HG03066 (cell line): ENCODE data around the gene GDPD1.
A peak's percentile ranks its signal among the peaks of the same experiment; 100 is the strongest.
"Not testable (repeated sequence)": the region's sequence is repeated elsewhere in the genome, so short reads cannot be mapped to it uniquely, and the experiment has no call there.

ENCODE experiments used
- ATAC-seq: cut with Tn5 transposase; IDR thresholded peaks from one replicate; pipeline ENCODE4 v1.9.1; 2021; ENCODE audit warnings: low read depth; ENCODE audit not compliant: unreplicated experiment

Gene GDPD1

DNA sequence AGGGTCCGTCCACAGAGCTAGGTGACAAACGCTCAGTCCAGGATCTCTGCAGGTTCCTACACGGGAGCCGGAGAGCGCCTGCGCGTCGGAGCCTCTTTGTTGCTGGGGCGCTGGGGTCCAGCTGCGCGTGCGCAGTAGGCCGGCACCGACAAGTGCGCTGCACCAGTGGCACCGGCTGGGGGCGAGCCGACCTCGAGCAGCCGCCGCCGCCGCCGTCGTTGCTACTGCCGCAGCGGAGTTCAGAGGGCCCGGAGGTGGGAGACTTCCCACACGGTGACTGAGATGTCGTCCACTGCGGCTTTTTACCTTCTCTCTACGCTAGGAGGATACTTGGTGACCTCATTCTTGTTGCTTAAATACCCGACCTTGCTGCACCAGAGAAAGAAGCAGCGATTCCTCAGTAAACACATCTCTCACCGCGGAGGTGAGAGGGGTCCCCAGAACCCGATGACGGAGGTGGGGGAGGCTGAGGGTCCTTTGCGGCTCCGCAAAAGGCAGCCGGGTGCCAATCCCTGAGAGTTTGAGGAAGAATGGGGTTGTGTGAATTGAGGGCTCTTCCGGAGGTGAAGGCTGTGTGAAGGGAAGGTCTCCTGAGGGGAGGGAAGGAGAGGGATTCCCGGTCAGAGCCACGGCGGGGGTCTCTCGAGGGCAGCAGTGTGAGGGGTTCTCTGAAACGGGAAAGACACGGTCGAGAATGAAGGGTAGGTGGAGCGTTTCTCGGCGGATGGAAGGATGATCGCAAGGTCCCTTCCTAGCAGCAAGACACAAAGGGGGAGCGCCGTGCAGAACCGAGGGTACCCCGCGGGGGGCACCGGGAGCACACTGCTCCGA lies at the start of gene GDPD1:
TSS of gene GDPD1 (plus strand) at position 184 of the 831 bp plus-strand sequence. CDS start at position 283, 99 bp downstream.
- peak; percentile 92 for ATAC-seq

DNA sequence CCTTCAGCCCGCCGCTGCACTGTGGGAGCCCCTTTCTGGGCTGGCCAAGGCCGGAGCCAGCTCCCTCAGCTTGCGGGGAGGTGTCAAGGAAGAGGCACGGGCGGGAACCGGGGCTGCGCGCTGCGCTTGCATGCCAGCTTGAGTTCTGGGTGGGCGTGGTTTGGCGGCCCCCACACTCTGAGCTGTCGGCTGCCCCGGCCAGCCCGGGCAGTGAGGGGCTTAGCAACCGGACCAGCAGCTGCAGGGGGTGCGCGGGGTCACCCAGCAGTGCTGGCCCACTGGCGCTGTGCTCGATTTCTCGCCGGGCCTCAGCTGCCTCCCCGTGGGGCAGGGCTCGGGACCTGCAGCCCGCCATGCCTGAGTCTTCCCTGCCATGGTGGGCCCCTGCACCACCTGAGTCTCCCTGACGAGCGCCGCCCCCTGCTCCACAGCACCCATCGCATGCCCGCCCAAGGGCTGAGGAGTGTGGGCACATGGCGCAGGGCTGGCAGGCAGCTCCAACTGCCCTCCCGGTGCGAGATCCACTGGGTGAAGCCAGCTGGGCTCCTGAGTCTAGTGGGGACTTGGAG lies 47.8 kb upstream of the GDPD1 start:
- no peak for ATAC-seq

DNA sequence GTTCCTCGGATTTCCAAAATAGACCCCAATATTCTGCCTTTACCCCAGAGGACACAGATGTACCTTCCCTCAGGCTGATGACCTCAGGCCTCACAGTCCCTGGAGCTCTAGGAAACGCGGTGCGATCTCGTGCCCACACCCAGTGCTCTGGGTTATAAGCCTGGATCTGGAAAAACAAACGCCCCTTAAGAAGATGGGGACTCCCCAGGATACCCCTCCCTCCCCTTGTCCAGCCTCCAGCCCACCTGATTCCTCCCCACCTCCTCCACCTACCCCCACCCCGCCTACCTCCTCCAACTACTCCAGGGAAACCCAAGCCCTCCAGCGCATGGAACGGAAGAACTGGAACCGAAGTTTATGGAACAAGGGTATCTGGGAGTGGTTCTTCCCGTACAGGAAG lies 45.6 kb upstream of the GDPD1 start:
- no peak for ATAC-seq

- ATAC-seq, result no peak
Observed at GRCh38 chr17:59175076-59175475, 45.2 kb upstream of the GDPD1 start.

DNA sequence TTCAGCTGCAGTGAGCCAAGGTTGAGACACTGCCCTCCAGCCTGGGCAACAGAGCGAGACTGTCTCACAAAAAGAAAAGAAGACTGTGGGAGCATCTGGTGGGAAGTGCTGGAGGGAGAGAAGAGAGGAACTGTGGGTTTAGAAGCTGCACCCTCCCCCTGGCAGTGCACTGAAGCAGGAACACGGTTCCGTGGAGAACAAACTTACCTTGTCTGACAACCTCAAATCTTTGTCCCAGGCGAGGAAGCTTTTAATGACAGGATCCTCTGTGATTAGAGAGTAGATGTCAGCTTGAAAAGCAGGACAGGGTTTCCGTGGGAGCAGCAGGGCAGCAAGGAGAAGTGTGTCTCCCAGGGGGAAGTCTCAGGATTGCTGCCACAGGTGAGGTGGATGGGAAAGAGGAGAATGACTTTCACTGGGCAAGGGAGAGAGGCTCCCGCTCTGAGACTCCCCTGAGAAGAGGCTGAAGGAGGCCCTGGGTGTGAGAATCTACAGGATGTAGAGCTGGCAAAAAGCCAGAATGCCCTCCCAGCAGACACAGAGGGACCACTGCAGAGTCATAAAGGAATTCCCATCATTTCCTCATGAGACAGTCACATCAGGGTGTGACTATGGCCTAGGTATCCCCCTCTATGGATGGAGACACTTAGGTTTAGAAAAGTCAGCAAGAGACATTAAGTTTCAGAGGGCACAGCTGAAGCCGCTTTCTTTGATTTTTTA lies 41.9 kb upstream of the GDPD1 start:
- no peak for ATAC-seq

DNA sequence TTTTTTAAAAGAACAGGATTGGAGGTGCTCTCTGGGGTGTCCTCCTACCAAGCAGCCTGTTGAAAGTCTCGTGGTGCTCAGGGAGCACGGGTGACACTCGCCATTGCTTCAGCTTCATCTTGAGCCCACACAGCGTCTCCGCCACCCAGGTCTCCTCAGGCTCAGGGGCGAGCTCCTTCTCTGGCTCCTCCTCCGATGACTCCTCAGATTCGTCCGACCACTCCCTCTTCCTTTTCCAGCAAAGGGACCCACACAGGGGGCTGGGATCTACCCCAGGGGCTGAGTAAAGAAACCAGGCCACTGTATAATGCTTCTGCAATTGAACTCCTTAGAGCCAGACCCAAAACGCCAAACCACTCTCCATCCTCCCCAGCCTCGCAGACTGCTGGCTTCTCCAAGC lies 40.7 kb upstream of the GDPD1 start:
- ATAC-seq, result not testable (repeated sequence)

- no peak for ATAC-seq
Observed at GRCh38 chr17:59180626-59181025, 39.7 kb upstream of the GDPD1 start.

DNA sequence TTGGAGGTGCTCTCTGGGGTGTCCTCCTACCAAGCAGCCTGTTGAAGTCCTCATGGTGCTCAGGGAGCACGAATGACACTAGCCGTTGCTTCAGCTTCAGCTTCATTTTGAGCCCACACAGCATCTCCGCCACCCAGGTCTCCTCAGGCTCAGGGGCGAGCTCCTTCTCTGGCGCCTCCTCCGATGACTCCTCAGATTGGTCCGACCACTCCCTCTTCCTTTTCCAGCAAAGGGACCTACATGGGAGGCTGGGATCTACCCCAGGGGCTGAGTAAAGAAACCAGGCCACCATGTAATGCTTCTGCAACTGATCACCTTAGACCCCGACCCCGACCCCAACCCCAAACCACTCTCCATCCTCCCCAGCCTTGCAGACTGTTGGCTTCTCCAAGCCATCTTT lies 38.8 kb upstream of the GDPD1 start:
- ATAC-seq, result no peak

DNA sequence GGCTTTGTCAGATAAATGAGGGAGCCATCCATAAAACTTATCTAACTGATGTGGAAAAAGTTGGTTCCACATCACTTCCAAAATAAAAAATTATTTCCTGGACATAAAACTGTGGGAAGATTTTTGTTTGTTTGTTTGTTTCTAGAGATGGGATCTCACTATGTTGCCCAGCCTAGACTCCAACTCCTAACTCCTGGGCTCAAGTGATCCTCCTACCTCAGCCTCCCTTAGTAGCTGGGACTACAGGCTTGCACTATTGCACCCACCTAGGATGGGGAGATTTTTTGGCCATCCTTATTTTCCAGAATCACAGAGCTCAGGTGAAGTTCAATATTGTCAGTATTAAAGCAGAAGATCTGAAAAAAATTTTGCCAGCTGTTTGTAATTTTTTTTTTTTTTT lies 34.3 kb upstream of the GDPD1 start:
- no peak for ATAC-seq

- no peak for ATAC-seq
Observed at GRCh38 chr17:59186850-59187249, 33.5 kb upstream of the GDPD1 start.

- no peak for ATAC-seq
Observed at GRCh38 chr17:59190806-59191205, 29.5 kb upstream of the GDPD1 start.

DNA sequence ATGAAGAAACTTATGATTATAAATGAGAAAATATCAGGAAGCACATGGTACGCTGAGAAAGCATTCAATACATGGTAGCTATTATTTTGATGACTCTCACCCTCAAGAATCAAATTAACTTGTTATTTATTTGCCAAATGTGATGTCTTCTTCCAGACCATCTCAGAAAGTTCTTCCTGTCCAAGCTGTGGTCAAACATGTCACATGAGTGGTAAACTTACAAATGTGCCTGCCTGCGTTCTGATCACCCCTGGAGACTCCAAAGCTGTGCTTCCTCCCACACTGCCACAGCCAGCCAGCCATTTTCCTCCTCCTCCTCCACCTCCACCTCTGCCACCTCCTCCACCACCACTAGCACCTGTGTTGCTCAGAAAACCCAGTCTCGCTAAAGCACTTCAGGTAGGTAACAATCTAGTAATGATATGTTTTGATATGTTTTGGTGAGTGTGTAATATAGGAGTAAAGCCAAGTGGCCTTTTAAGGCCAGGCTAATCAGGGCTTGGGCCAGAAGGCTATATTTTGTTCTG lies 26.9 kb upstream of the GDPD1 start:
- ATAC-seq, result no peak

DNA sequence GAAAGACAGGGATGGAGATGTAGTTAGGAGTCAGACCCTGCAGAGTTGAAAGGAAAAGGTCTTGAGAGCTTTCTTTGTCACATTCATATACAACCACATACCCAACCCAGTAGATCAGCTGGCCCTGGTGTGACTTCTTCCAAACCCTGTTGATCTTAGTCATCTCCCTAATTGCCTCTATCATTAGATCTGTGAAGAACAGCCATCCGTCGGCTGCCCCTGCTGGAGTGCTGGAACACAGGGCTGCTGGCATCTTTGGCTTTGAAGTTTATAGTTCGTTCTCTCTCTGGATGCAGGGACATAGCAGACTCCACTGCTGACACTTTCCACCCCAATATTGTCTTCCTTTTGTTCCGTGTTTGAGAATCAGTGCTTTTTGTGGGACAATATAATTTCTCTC lies 20.9 kb upstream of the GDPD1 start:
- ATAC-seq, result no peak

DNA sequence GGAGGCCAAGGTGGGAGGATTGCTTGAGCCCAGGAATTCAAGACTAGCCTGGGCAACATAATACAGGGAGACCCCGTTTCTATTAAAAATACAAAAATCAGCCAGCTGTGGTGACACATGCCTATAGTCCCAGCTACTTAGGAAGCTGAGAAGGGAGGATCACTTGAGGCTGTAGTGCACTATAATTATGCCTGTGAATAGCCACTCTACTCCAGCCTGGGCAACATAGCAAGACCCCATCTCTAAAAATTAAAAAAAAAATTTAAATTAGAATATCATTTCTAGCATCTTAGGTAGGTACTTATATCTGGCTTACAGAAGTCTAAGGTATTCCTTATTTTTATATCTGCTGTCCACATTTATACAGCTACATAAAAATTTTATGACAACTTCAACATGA lies 18.0 kb upstream of the GDPD1 start:
- no peak for ATAC-seq

DNA sequence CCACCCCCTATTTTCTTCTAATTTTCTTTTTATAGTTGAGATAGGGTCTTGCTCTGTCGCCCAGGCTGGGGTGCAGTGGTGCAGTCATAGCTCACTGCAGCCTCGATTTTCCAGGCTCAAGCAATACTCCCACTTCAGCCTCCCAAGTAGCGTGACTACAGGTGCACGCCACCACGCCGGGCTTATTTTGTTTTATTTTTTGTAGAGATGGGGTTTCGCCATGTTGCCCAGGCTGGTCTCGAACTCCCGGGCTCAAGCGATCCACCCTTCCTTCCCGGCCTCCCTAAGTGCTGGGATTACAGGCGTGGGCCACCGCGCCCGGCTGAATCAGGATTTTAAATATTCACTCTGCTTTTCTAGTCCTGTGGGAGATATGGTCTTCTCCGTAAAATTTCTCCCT lies 941 bp upstream of the GDPD1 start:
- no peak for ATAC-seq

GRCh38 chr17:59219992-59220327 lies 351 bp upstream of the GDPD1 start:
- no peak for ATAC-seq

DNA sequence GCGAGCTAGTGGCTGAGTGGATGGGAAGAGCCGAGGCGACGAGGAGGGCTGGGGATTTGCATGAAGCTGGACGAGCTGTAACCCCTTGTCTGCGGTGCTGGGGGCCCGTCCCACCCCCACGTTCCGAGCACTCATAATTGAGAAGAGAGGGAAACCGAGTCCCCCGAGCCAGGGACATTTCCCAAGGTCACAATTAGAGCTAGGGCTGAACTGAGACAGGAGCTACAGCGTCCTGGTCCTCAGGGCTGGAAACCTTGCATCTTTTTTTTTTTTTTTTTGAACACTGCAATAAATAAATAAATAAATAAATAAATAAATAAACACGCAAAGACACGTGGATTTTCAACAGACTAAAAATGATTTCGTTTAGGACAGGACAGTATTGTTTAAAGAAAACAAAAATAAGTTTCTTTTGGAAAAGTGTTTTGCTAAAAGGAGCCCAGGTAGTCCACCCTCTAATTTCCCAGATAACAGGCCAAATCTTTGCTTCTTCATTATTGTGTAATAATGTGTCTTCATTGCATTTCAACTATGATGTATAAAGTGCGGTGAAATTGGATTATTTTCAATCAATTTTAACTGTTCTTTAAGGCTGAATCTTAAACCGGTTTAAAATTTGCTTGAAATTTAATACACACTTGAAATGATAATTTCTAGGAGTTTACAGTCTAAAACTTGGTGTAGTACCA lies 992 bp downstream of the GDPD1 start:
- peak; percentile 14 for ATAC-seq

- no peak for ATAC-seq
Observed at GRCh38 chr17:59223813-59224212, 3.5 kb downstream of the GDPD1 start.

GRCh38 chr17:59228588-59228987 lies 8.3 kb downstream of the GDPD1 start:
- not testable (repeated sequence) for ATAC-seq

DNA sequence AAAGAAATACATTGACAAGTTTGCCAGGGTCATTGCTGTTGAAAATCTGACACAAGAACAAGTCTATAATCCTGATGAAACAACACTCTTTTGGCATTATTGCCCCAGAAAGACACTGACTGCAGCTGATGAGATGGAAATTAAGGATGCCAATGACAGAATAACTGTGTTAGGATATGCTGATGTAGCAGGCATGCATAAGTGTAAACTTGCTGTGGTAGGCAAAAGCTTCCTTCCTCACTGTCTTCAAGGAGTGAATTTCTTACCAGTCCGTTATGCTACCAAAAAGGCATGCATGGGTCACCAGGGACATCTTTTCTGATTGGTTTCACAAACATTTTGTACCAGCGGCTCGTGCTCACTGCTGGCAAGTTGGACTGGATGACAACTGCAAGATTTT lies 10.5 kb downstream of the GDPD1 start:
- no peak for ATAC-seq

DNA sequence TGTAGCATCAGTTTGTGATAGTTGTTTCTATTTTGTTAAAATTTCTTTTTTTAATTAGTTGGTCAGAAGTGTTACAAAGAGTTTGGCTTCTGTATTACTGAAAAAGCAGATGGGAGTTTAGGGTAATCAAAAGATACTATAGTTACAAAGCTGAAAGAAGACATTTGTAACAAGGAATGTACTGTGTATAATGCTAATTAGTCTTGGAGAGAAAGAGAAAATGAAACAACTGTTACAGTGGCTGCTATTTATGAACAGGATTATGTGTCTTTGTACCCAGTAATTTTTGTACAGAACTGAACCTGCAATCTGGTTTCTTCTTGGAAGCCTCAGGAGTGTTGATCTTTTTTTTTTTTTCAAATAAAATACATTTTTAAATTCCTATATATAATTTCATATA lies 14.3 kb downstream of the GDPD1 start:
- no peak for ATAC-seq
